Activated CD4-positive, alpha-beta T cell treated with anti-CD3 and anti-CD28 coated beads, Interleukin-10, Interleukin-2, amounts not matched to agents 100 ng/mL and 50 ng/mL, durations not matched to agents 16 hours and 8 hours (primary cell): Measurements from ENCODE around the gene CDK4.

ENCODE experiments used
- DNase-seq: peaks from one replicate; pipeline ENCODE4 v3.0.0-alpha.2; 2020

Gene CDK4

GRCh38 chr12:57771236-57771872 lies 19.2 kb upstream of the CDK4 start:
- DNase-seq, result peak; percentile 94

DNA sequence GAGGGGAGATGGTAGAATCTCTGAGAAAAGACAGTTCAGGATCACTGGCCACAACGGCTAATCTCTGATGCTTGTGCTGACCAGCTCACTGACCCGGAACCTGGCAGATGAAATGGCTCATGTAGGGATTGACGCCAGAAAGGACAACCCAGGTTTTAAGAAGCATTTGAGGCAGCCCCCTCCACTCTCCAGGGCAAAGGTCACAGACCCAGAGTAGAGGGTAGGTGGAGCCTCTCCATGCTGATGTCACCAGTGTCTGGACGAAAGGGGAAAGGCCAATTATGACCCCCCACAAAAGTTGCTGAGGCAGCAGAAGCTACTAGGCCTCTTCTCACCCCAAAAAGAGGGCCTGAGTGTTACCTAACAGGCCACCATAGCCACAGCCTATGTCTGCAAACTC lies 18.6 kb upstream of the CDK4 start:
- no peak for DNase-seq

DNA sequence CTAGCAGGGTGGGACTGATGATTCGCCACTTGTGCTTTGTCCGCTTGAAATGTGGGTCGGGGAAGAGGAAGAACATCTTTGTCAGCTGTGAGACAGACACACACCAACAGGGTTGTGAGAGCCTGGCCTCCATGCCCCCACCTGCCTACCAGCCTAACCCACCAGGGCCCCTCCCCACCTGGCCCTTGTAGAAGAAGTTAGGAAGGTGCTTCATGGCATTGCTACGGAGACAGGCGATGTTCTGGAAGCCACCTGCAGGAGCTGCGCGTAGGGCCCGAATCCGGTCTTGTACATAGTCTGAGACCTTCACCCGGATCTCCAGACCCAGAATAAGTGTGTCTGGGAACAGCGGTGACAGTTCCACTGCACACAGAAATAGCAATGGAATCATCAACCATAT lies 17.5 kb upstream of the CDK4 start:
- DNase-seq, result no peak

GRCh38 chr12:57767876-57768275 lies 15.8 kb upstream of the CDK4 start:
- no peak for DNase-seq

DNA sequence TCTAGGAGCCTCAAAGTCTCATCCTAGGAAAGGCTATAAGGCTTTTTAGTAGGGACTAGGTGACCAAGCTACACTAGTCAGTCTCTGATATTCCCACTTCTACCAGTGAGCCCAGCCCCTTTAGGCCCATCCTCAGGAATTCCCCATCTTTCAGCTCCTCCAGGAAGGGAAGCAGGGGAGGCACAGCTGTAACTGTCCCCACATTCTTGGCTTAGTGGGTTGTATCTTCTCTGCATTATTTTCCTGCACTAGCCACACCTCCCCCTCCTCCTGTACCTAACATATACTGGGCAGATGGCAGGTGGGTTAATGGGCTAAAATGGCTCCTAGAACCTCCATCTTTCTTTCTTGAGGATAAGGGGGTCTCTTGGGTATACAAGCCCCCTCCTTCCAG lies 15.2 kb upstream of the CDK4 start:
- no peak for DNase-seq

DNA sequence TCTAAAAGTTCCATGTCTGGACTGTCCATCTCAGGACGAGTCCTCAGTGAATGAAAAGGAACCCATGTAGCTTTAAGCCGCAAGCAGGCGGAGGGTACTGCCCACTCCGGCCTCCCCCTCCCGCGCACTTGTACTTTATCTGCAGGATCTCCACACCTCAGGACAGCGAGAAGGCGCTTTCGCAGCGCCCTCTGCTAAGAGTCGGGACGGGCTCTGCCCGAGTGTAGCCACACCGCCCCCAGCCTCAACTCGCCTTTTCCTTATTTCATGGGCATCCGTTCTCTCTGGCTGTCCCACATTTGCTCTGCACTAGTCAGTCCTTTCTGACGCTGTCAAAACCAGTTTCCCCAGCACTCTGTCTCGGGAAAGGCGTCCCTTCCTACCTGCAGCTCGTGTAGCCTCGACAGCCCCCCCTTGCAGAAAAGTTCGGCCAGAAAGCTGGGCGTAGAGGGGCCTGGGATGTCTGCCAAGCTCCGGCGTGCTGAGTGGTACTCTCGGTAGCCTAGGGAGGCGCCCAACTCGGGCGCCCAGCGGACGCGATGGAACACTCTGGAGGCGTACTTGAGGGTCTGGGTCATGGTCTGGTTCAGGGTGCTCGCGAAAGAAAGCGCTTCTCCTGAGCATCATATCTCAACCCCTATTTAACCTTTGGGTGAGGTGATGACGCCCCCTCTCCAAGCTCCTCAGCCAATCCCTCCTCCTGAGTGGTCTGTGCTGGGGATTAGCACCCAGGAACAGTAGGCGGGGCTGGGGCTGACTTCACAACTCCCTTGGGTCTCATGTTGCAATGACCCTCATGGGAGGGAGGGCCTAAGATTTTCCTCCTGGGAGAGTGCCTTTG lies 14.6 kb upstream of the CDK4 start, which contains the start of gene CYP27B1:
Gene CYP27B1 (minus strand): TSS at position 615 of the 841 bp plus-strand sequence. CDS start 37 bp downstream, at position 578.
- DNase-seq, result no peak

- DNase-seq, result no peak
These were observed 13.8 kb upstream of the CDK4 start for GRCh38 chr12:57765698-57766463.

- DNase-seq, result peak; percentile 70
These were observed 13.0 kb upstream of the CDK4 start for GRCh38 chr12:57765003-57765697.

- DNase-seq, result no peak
These were observed 12.5 kb upstream of the CDK4 start for GRCh38 chr12:57764662-57765002.

DNA sequence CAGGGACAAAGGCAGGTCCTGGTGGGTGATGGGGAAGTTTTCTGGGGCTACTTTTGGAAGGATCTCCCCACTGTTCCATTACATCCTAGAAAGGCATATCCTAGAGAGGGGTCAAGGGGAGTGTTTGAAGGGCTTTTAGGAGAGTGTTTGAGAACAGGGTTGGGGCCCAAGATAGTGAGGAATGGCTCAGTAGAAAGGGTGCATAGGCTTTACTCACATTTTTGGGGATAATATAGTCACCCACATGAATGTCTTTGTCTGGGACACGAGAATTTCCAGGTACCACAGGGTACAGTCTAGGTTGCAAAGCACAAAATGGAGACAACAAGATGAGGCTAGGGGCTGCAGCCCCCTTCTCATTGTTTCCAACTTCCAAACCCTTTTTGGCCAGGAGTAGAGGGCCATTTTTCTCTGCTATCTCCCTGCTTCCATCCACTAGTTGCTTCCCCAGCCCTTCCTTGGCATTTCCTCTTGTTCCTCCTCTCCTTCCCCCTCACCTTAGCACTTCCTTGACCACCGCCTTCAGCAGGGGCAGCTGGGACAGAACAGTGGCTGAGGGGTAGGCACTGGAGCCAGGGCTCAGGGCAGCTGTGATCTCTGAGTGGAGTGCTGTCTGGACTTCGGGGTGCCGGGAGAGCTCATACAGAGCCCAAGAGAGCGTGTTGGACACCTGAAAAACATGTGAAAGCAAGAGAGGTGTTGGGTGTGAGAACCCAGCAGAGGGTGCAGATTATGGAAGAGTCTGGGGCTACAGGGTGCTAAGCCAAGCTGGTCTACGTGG lies 12.0 kb upstream of the CDK4 start:
- no peak for DNase-seq

- no peak for DNase-seq
These were observed 10.4 kb upstream of the CDK4 start for GRCh38 chr12:57762463-57762862.

DNA sequence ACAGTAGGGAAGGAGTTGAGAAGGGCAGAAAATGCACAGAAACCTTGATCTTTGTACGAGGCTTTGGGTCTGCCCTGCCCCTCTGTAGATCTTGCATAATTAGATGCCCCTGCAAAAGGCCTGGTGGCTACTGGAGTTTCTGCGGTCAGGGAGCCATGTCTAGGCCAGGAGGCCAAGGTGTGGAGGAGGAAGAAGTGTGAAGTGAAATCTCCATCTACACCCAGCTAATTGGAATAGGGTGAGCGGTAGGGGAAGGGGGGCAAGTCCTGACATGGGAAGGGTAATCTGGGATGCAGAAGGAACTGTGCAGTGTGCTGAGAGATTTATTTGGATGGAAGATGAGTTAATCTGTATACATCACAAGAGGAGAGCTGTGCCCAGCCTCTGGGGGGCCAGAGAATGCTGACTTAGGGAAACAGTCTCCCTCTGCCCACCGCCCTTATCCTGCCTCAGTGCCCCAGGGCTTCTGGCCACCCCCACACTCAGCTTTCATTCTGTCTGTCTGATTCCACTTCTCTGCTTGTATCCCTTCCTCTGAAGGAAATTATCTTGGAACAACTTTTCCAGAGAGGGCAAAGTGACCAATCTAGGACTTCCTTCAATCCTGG lies 9.4 kb upstream of the CDK4 start:
- DNase-seq, result no peak

- DNase-seq, result no peak
These were observed 8.4 kb upstream of the CDK4 start for GRCh38 chr12:57760347-57760982.

- DNase-seq, result peak; percentile 58
These were observed 7.4 kb upstream of the CDK4 start for GRCh38 chr12:57759360-57759980.

GRCh38 chr12:57758552-57759359 lies 6.6 kb upstream of the CDK4 start:
- DNase-seq, result no peak

DNA sequence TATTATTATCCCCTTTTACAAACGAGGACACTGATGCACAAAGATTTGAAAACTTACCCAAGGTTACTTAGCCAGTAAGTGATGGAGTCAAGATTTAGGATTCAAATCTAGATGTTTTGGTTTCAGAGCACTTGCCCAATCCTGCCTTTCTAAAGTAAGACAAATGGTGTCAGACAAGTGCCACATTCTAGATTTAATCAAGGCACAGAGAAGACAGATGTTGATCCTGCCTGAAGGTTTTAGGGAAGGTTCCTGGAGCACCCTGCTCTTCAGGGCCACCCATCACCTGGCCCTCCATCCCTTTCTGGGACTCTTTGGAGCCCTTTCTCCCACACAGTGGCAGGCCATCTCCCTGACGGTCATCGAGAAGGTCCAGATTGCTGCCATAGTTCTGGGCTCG lies 5.7 kb upstream of the CDK4 start:
- DNase-seq, result no peak

DNA sequence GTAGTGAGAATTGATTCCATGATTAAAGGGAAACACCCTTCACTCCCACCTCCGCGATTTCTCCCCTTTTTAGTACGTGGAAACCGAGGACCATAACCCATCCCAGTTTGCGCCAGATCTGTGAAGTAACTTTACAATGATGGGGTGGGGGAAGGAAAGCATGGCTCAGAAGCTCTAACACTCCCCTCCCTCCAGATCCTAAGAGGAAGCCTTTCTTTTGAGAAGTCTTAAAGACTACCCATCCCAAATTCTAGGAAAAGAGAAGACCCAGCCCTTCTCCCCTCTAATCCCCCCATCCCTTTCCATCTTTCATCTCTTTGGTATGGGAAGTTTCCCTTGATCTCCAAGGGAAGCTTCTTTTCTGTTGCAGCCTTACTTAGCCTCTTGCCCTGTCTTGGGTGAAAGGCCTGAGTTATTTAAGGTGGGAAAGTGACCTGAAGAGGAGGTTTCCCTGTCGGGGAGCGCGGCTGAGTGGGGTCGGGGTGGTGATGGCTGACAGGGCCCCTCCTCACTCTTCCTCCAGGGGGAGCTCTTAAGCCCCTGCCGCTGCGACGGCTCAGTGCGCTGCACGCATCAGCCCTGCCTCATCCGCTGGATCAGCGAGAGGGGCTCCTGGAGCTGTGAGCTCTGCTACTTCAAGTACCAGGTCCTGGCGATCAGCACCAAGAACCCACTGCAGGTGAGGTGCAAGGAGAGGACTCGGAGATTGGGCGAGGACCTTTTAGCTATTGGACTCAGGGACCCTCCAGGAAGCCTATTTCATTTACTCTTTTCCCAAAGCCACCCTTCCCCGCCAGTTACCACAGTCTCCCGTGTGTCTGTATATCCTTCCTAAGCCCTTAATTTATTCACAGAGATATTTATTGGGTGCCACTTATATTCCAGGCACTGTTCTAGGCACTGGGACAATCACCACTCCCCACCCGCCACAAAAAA lies 4.6 kb upstream of the CDK4 start:
- DNase-seq, result peak; percentile 83

- no peak for DNase-seq
These were observed 3.6 kb upstream of the CDK4 start for GRCh38 chr12:57755454-57756372.
